GM12875 (cell line): ENCODE results near the gene ZBTB40.

ENCODE experiments used
- H3K4me3 ChIP-seq: one replicate; pipeline ENCODE4 v1.5.1; 2011; ENCODE audit warnings: low read depth, low read length, control low read depth
- CTCF ChIP-seq: IDR thresholded peaks from 2 replicates; pipeline ENCODE4 v1.5.1; 2011; ENCODE audit warnings: low read depth, mild to moderate bottlenecking, control low read depth, inconsistent platforms, low read length, moderate library complexity, borderline replicate concordance; ENCODE audit not compliant: insufficient read depth

ZBTB40 gene

GRCh38 chr1:22500471-22500870, 48.8 kb downstream of the ZBTB40 start:
- TF ChIP-seq CTCF: no peak
- no peak overlapping the region for H3K4me3 ChIP-seq

- no peak for TF ChIP-seq CTCF
- no peak overlapping the region for H3K4me3 ChIP-seq
Observed at GRCh38 chr1:22502202-22502601, 50.6 kb downstream of the ZBTB40 start.

- TF ChIP-seq CTCF: no peak
- no peak overlapping the region for H3K4me3 ChIP-seq
Observed at GRCh38 chr1:22503721-22504410, 52.2 kb downstream of the ZBTB40 start.

- no peak overlapping the region for H3K4me3 ChIP-seq
Observed at GRCh38 chr1:22506130-22506692, 54.6 kb downstream of the ZBTB40 start.

GRCh38 chr1:22507587-22507986, 55.9 kb downstream of the ZBTB40 start:
- TF ChIP-seq CTCF: no peak
- no peak overlapping the region for H3K4me3 ChIP-seq

More at GRCh38 chr1:22506130-22506692, 54.6 kb downstream of the ZBTB40 start:
- TF ChIP-seq CTCF: no peak

- H3K4me3 ChIP-seq: no peak overlapping the region
- no peak for TF ChIP-seq CTCF
Observed at GRCh38 chr1:22508329-22508728, 56.7 kb downstream of the ZBTB40 start.

- no peak for TF ChIP-seq CTCF
- no peak overlapping the region for H3K4me3 ChIP-seq
Observed at GRCh38 chr1:22508991-22509390, 57.3 kb downstream of the ZBTB40 start.
